Right lobe of liver (tissue), 6 donors: ENCODE results near the gene RHOJ. TPM values are rescaled to one million over a fixed set of nuclear protein-coding genes. Genes with fewer than 3 reads are reported as not detected.

ENCODE experiments used
- ATAC-seq, 4 donors: fragments of 200-7000 bp; cut with Tn5 transposase; one replicate each; pipeline ENCODE4 v1.9.1; 2020; ENCODE audit warnings: mild to moderate bottlenecking in 4 of 4, moderate library complexity in 4 of 4
- DNase-seq, 3 donors: peaks; one replicate each; pipeline ENCODE4 v3.0.0-alpha.2; 2020
- H3K27ac ChIP-seq, 3 donors: fragments of 200-600 bp; one replicate each; pipeline ENCODE4 v1.8.0; 2022
- H3K27me3 ChIP-seq, 2 donors: fragments of 200-600 bp; one replicate each; pipeline ENCODE4 v1.8.0; 2022
- H3K36me3 ChIP-seq, 4 donors: fragments of 200-600 bp; sonication (generic) in 1 of 4; one replicate each; pipeline versions ENCODE4 v1.5.1 to v1.8.0; 2017 to 2022; ENCODE audit warnings: control low read depth in 1 of 4
- H3K4me1 ChIP-seq, 4 donors: fragments of 200-600 bp; sonication (generic) in 1 of 4; one replicate each; pipeline versions ENCODE4 v1.5.1 to v1.8.0; 2017 to 2022; ENCODE audit warnings: control low read depth in 1 of 4
- H3K4me3 ChIP-seq, 3 donors: fragments of 200-600 bp; one replicate each; pipeline ENCODE4 v1.8.0; 2022
- H3K9me3 ChIP-seq, 4 donors: fragments of 200-600 bp; sonication (generic) in 1 of 4; one replicate each; pipeline versions ENCODE4 v1.5.1 to v1.8.0; 2017 to 2022; ENCODE audit warnings: control low read depth in 1 of 4
- CTCF ChIP-seq, 4 donors: fragments of 200-600 bp in 3 of 4; fragments of 450-650 bp in 1 of 4; IDR thresholded peaks; one replicate each; pipeline versions ENCODE4 v1.5.1 to v1.8.0; 2016 to 2022; ENCODE audit warnings: antibody characterized with exemption in 4 of 4, mild to moderate bottlenecking in 2 of 4
- POLR2A ChIP-seq: fragments of 450-650 bp; IDR thresholded peaks from one replicate; pipeline ENCODE4 v1.6.1; 2017; ENCODE audit warnings: antibody characterized with exemption, mild to moderate bottlenecking
- WGBS: methylation state at CpG from one replicate; pipeline ENCODE4 v1.1.6; 2018; ENCODE audit warnings: low coverage, low lambda C conversion rate; ENCODE audit not compliant: insufficient coverage; ENCODE audit errors: missing lambda C conversion rate; 5-methylcytosine and 5-hydroxymethylcytosine counted together
- intact Hi-C, 2 donors: fragments of 100-400 bp; cut with DNase I; formaldehyde crosslinking; loops; one replicate each; pipeline versions ENCODE4 v1.11.2 to v1.14.1; 2022
- total RNA-seq, 6 experiments: library from RNA; depleted of rRNA in 2 of 6; stranded (reverse); fragments of >200 nt in 2 of 6; fragmentation: NEBNext Ultra II Directional in 3 of 6; extraction: Animal tissue kit (Norgen Biotek cat#: 25700) in 3 of 6; gene quantifications; one replicate each; pipeline versions ENCODE4 v1.1.0 to v1.2.4, GENCODE V29; 2016 to 2023
- donor health status: DM: no; HTN: yes; CAD: no.
- donor health status: DM: no; HTN: no; CAD: no.
- donor health status: DM: no; HTN: no; CAD: no.
- donor health status: DM: no; HTN: yes; CAD: no.
- donor health status: DM: no; HTN: yes; CAD: no.

RHOJ gene
- total RNA-seq, 6 experiments from 2014 or later: 1.7 to 6.0 (median 2.9) TPM

GRCh38 chr14:63322897-63323573 is 118.8 kb downstream of the RHOJ start:
- Histone ChIP-seq H3K4me1 (no peaks in the 10 kb centered on the region), H3K4me3 (no peak overlapping the region), H3K27ac (no peak overlapping the region), H3K36me3 (no peaks in the 10 kb centered on the region), H3K27me3 (no peaks in the 10 kb centered on the region), H3K9me3 (no peaks in the 10 kb centered on the region)
- intact Hi-C loops: no loop called here
- no peak for ATAC-seq
- TF ChIP-seq POLR2A (no peak), CTCF (IDR thresholded peaks at IDR 0.05) (no peak)
- DNase-seq: no peak
- WGBS: 41% methylated on average over 8 of the region's 9 CpGs

- no peak for TF ChIP-seq POLR2A
- TF ChIP-seq CTCF (IDR thresholded peaks at IDR 0.05): no peak
- no peaks in the 10 kb centered on the region for H3K36me3 ChIP-seq
- H3K27ac ChIP-seq: no peak overlapping the region
- no peak overlapping the region for H3K4me3 ChIP-seq
- H3K27me3 ChIP-seq: no peaks in the 10 kb centered on the region
- intact Hi-C loops: no loop called here
- DNase-seq (no peak), ATAC-seq (no peak)
- WGBS: 79% methylated on average over 5 of the region's 5 CpGs
- H3K9me3 ChIP-seq: no peaks in the 10 kb centered on the region
- no peaks in the 10 kb centered on the region for H3K4me1 ChIP-seq
These were observed 122.6 kb downstream of the RHOJ start for GRCh38 chr14:63326840-63327239.

GRCh38 chr14:63328787-63329737 is 124.8 kb downstream of the RHOJ start:
- no peak for ATAC-seq
- Histone ChIP-seq H3K4me3 (no peak overlapping the region), H3K4me1 (no peaks in the 10 kb centered on the region), H3K27me3 (no peaks in the 10 kb centered on the region), H3K9me3 (no peaks in the 10 kb centered on the region), H3K27ac (no peak overlapping the region), H3K36me3 (no peaks in the 10 kb centered on the region)
- TF ChIP-seq POLR2A (no peak), CTCF (IDR thresholded peaks at IDR 0.05) (no peak)
- 45% methylated on average over 6 of the region's 6 CpGs for WGBS
- intact Hi-C loops: no loop called here
- DNase-seq: no peak

- H3K27me3 ChIP-seq: no peaks in the 10 kb centered on the region
- DNase-seq (no peak), ATAC-seq (peak in 2 of 4 donors; percentile 30 to 51)
- TF ChIP-seq POLR2A (no peak), CTCF (IDR thresholded peaks at IDR 0.05) (no peak)
- no peak overlapping the region for H3K4me3 ChIP-seq
- intact Hi-C loops: no loop called here
- no peaks in the 10 kb centered on the region for H3K4me1 ChIP-seq
- WGBS: 39% methylated on average over 7 of the region's 7 CpGs
- H3K27ac ChIP-seq: no peak overlapping the region
- H3K9me3 ChIP-seq: no peaks in the 10 kb centered on the region
- no peaks in the 10 kb centered on the region for H3K36me3 ChIP-seq
These were observed 138.1 kb downstream of the RHOJ start for GRCh38 chr14:63342371-63342770.

Other genes with a start within 250 kb of the RHOJ start
- not detected for gene KCNH5, start 159.0 kb upstream of the RHOJ start, total RNA-seq
- gene GPHB5, start 114.5 kb downstream of the RHOJ start, total RNA-seq: not detected